MCF 10A (cell line): ENCODE results near the gene KCNAB1. TPM values are rescaled to one million over a fixed set of nuclear protein-coding genes. Genes with fewer than 3 reads are reported as not detected.

Experiments
- BruUV-seq: library from RNA; stranded (reverse); fragments of 400-500 nt; replicated peaks from 2 replicates; lab custom pipeline; 2021; lab: Mats Ljungman, UMichigan
- CTCF ChIA-PET: fragments of 300-600 bp; sonication (Branson Sonifier 250); formaldehyde crosslinking; extraction: SDS; loops from one replicate; lab custom pipeline; 2021; ENCODE audit warnings: antibody characterized with exemption, inconsistent platforms; lab: Yijun Ruan, JAX
- POLR2A ChIA-PET: fragments of 300-600, 350-650 bp; sonication (Branson Sonifier 250); formaldehyde crosslinking; extraction: SDS; loops from one replicate; lab custom pipeline; 2020; ENCODE audit warnings: antibody characterized with exemption, inconsistent platforms; lab: Yijun Ruan, JAX
- DNase-seq: peaks from one replicate; pipeline ENCODE4 v3.0.0-alpha.2; 2018; ENCODE audit not compliant: unreplicated experiment
- H3K27ac Mint-ChIP-seq: one replicate; pipeline ENCODE4 v1.8.0; 2022; ENCODE audit warnings: mild to moderate bottlenecking, low read depth, mixed read lengths; ENCODE audit not compliant: unreplicated experiment
- H3K27me3 Mint-ChIP-seq: one replicate; pipeline ENCODE4 v1.8.0; 2022; ENCODE audit warnings: mixed read lengths; ENCODE audit not compliant: insufficient read depth, unreplicated experiment
- H3K36me3 Mint-ChIP-seq: one replicate; pipeline ENCODE4 v1.8.0; 2022; ENCODE audit warnings: mild to moderate bottlenecking, moderate library complexity, mixed read lengths; ENCODE audit not compliant: insufficient read depth, unreplicated experiment
- H3K4me1 Mint-ChIP-seq: one replicate; pipeline ENCODE4 v1.8.0; 2022; ENCODE audit warnings: mixed read lengths; ENCODE audit not compliant: insufficient read depth, unreplicated experiment
- H3K4me3 Mint-ChIP-seq: one replicate; pipeline ENCODE4 v1.8.0; 2022; ENCODE audit warnings: mild to moderate bottlenecking, moderate library complexity, mixed read lengths; ENCODE audit not compliant: unreplicated experiment
- H3K9me3 Mint-ChIP-seq: one replicate; pipeline ENCODE4 v1.8.0; 2022; ENCODE audit warnings: mixed read lengths; ENCODE audit not compliant: unreplicated experiment
- CTCF ChIP-seq: fragments of 200-600 bp; IDR thresholded peaks from one replicate; pipeline ENCODE4 v1.8.0; 2022; ENCODE audit warnings: antibody characterized with exemption, mild to moderate bottlenecking; ENCODE audit not compliant: unreplicated experiment
- intact Hi-C: fragments of 100-400 bp; cut with micrococcal nuclease; formaldehyde crosslinking; loops from 2 replicates; pipeline ENCODE4 v1.14.1; 2022
- total RNA-seq: library from RNA; stranded (reverse); gene quantifications from 2 replicates; pipeline ENCODE4 v1.2.3, GENCODE V29; 2022

KCNAB1 gene
- total RNA-seq, 1 experiment from 2014 or later: 0.44 TPM

GRCh38 chr3:156358232-156358631, 237.9 kb downstream of the KCNAB1 start:
- intact Hi-C loops: no loop called here
- Mint-ChIP-seq H3K27ac (no peak overlapping the region), H3K36me3 (no peaks in the 10 kb centered on the region), H3K27me3 (peaks cover 16% of the 10 kb centered on the region), H3K4me3 (no peak overlapping the region), H3K4me1 (no peaks in the 10 kb centered on the region), H3K9me3 (no peaks in the 10 kb centered on the region)
- no peak for DNase-seq
- TF ChIP-seq CTCF: no peak
- ChIA-PET POLR2A (no interaction called here), CTCF (interaction anchor here (0.7 kb wide), 1 partner anchor 176 kb away, joined by 3 read pairs; no protein-coding TSS in a partner anchor)
- BruUV-seq: no TSS peak

GRCh38 chr3:156359368-156359767, 239.0 kb downstream of the KCNAB1 start:
- Mint-ChIP-seq H3K27me3 (peaks cover 17% of the 10 kb centered on the region), H3K36me3 (no peaks in the 10 kb centered on the region), H3K4me1 (no peaks in the 10 kb centered on the region), H3K9me3 (no peaks in the 10 kb centered on the region), H3K27ac (no peak overlapping the region), H3K4me3 (no peak overlapping the region)
- TF ChIP-seq CTCF: no peak
- no TSS peak for BruUV-seq
- ChIA-PET CTCF (interaction anchor here (1.4 kb wide), 1 partner anchor 50 kb away, joined by 3 read pairs; no protein-coding TSS in a partner anchor), POLR2A (no interaction called here)
- no peak for DNase-seq
- intact Hi-C loops: no loop called here

GRCh38 chr3:156360083-156360482, 239.7 kb downstream of the KCNAB1 start:
- H3K27me3 Mint-ChIP-seq: peaks cover 24% of the 10 kb centered on the region
- ChIA-PET POLR2A (no interaction called here), CTCF (interaction anchor here (0.6 to 1.4 kb wide), 2 partner anchors 50 to 150 kb away, joined by 3 read pairs; no protein-coding TSS in a partner anchor)
- intact Hi-C loops: no loop called here
- no peak overlapping the region for H3K27ac Mint-ChIP-seq
- H3K36me3 Mint-ChIP-seq: no peaks in the 10 kb centered on the region
- TF ChIP-seq CTCF: no peak
- no peak for DNase-seq
- H3K9me3 Mint-ChIP-seq: no peaks in the 10 kb centered on the region
- BruUV-seq: no TSS peak
- no peak overlapping the region for H3K4me3 Mint-ChIP-seq
- no peaks in the 10 kb centered on the region for H3K4me1 Mint-ChIP-seq

GRCh38 chr3:156360963-156361362, 240.6 kb downstream of the KCNAB1 start:
- DNase-seq: no peak
- H3K9me3 Mint-ChIP-seq: no peaks in the 10 kb centered on the region
- H3K36me3 Mint-ChIP-seq: no peaks in the 10 kb centered on the region
- CTCF ChIA-PET: no interaction called here
- H3K4me1 Mint-ChIP-seq: no peaks in the 10 kb centered on the region
- H3K4me3 Mint-ChIP-seq: no peak overlapping the region
- BruUV-seq: no TSS peak
- peaks cover 33% of the 10 kb centered on the region for H3K27me3 Mint-ChIP-seq
- POLR2A ChIA-PET: no interaction called here
- no peak overlapping the region for H3K27ac Mint-ChIP-seq
- intact Hi-C loops: no loop called here
- TF ChIP-seq CTCF: no peak
